ENCODE data around the gene SESN3.

Gene SESN3

GRCh38 chr11:95128602-95129001 is 102.4 kb downstream of the SESN3 start:
- no peak for DNase-seq (ENCODE audit: low read depth in 2 of 3, low spot score in 2 of 3)

GRCh38 chr11:95123556-95123955 is 107.4 kb downstream of the SESN3 start:
- no peak for DNase-seq (ENCODE audit: low read depth in 2 of 3, low spot score in 2 of 3)

GRCh38 chr11:95121698-95122097 is 109.3 kb downstream of the SESN3 start:
- DNase-seq (ENCODE audit: low read depth in 2 of 3, low spot score in 2 of 3): no peak

GRCh38 chr11:95119361-95120060 is 111.5 kb downstream of the SESN3 start:
- no peak for DNase-seq (ENCODE audit: low read depth in 2 of 3, low spot score in 2 of 3)

- DNase-seq (ENCODE audit: low read depth in 2 of 3, low spot score in 2 of 3): no peak
Measured at GRCh38 chr11:95115597-95115996, 115.4 kb downstream of the SESN3 start.

Data from activated CD8-positive, alpha-beta memory T cell treated with anti-CD3 and anti-CD28 coated beads for 48 hours (primary cell).